ENCODE measurements around the gene FGD1.

DNA sequence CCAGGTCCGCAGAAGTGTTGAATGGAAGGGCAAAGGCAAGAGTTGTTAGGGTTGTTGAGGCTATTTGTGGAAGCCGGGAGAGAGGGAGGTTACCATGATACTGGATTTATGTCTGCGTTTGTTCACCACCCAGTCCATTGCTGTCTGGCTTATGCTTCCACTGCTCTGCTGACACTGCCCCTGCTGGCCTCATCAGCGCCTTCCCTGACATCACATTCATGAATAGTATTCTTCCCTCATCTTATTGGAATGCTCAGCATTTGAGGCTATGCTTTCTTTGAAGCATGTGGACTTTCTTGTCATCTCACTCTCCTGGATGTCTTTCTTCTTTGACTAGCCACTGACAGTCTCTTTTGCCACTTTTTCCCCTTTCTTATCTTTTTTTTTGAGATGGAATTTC is 44.3 kb upstream of the FGD1 start:
- TF ChIP-seq, protein P1, sequence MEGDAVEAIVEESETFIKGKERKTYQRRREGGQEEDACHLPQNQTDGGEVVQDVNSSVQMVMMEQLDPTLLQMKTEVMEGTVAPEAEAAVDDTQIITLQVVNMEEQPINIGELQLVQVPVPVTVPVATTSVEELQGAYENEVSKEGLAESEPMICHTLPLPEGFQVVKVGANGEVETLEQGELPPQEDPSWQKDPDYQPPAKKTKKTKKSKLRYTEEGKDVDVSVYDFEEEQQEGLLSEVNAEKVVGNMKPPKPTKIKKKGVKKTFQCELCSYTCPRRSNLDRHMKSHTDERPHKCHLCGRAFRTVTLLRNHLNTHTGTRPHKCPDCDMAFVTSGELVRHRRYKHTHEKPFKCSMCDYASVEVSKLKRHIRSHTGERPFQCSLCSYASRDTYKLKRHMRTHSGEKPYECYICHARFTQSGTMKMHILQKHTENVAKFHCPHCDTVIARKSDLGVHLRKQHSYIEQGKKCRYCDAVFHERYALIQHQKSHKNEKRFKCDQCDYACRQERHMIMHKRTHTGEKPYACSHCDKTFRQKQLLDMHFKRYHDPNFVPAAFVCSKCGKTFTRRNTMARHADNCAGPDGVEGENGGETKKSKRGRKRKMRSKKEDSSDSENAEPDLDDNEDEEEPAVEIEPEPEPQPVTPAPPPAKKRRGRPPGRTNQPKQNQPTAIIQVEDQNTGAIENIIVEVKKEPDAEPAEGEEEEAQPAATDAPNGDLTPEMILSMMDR (conservative IDR thresholded peaks at IDR 0.05 in 1 of 2, IDR thresholded peaks at IDR 0.05 in 1 of 2; ENCODE audit: low read depth in 1 of 2, low read length in 2 of 2) = peak in 1 of 2 donors; percentile 6
- TF ChIP-seq EZH2 (IDR thresholded peaks at IDR 0.05; ENCODE audit: low read length, missing control alignments) = no peak

Measured in fibroblast of lung (primary cell).